IMR-90 (cell line): Measurements from ENCODE around the gene SPATA24. TPM values are rescaled to one million over a fixed set of nuclear protein-coding genes. Genes with fewer than 3 reads are reported as not detected.
A peak's percentile ranks its signal among the peaks of the same experiment; 100 is the strongest.

Source experiments
- ATAC-seq: fragments of 200-7000 bp; cut with Tn5 transposase; 2 replicates; pipeline ENCODE4 v1.9.1; 2020; ENCODE audit warnings: low read depth, mild to moderate bottlenecking, moderate library complexity
- BruUV-seq: library from RNA; stranded (reverse); fragments of 400-500 nt; replicated peaks from 2 replicates; lab custom pipeline; 2021; lab: Mats Ljungman, UMichigan
- CTCF ChIA-PET: fragments of 300-600 bp; formaldehyde crosslinking; extraction: SDS; loops from one replicate; lab custom pipeline; 2021; ENCODE audit warnings: antibody characterized with exemption; lab: Yijun Ruan, JAX
- POLR2A ChIA-PET: fragments of 300-600 bp; sonication (Branson Sonifier 250); formaldehyde crosslinking; loops from one replicate; lab custom pipeline; 2022; ENCODE audit warnings: antibody characterized with exemption; ENCODE audit not compliant: unreplicated experiment; lab: Charles Lee
- DNase-seq: peaks from one replicate; pipeline ENCODE4 v3.0.0; 2013
- H2AFZ ChIP-seq: replicated peaks from 2 replicates; pipeline ENCODE3; 2013; ENCODE audit warnings: low read length, mild to moderate bottlenecking; ENCODE audit not compliant: poor library complexity
- H2AK5ac ChIP-seq: 2 replicates; pipeline ENCODE4 v1.6.1; 2013; ENCODE audit warnings: low read depth, low read length, inconsistent platforms
- H2AK9ac ChIP-seq: replicated peaks from 2 replicates; pipeline ENCODE3; 2013; ENCODE audit warnings: mild to moderate bottlenecking, low read depth, low read length, moderate library complexity; ENCODE audit not compliant: poor library complexity
- H2BK120ac ChIP-seq: 2 replicates; pipeline ENCODE4 v1.6.1; 2013; ENCODE audit warnings: low read depth, low read length, inconsistent platforms
- H2BK15ac ChIP-seq: 3 replicates; pipeline ENCODE4 v1.6.1; 2013; ENCODE audit warnings: low read depth, low read length, inconsistent platforms
- H2BK20ac ChIP-seq: 2 replicates; pipeline ENCODE4 v1.6.1; 2013; ENCODE audit warnings: low read depth, mild to moderate bottlenecking, inconsistent platforms, low read length, moderate library complexity
- H2BK5ac ChIP-seq: 2 replicates; pipeline ENCODE4 v1.6.1; 2013; ENCODE audit warnings: mild to moderate bottlenecking, low read depth, low read length, inconsistent platforms; ENCODE audit not compliant: poor library complexity, severe bottlenecking
- H3K14ac ChIP-seq: replicated peaks from 2 replicates; pipeline ENCODE4 v1.6.1; 2013; ENCODE audit warnings: low read depth, low read length, inconsistent platforms
- H3K18ac ChIP-seq: 2 replicates; pipeline ENCODE4 v1.6.1; 2013; ENCODE audit warnings: low read depth, low read length, control low read depth
- H3K23ac ChIP-seq: 2 replicates; pipeline ENCODE4 v1.6.1; 2013; ENCODE audit warnings: low read depth, low read length, inconsistent platforms
- H3K27ac ChIP-seq: 2 replicates; pipeline ENCODE4 v1.5.1; 2013; ENCODE audit warnings: mild to moderate bottlenecking, control low read depth, low read length; ENCODE audit not compliant: insufficient read depth
- H3K27me3 ChIP-seq: 2 replicates; pipeline ENCODE4 v1.6.1; 2013; ENCODE audit warnings: low read length; ENCODE audit not compliant: control insufficient read depth, insufficient read depth
- H3K36me3 ChIP-seq: 2 replicates; pipeline ENCODE4 v1.6.1; 2013; ENCODE audit warnings: low read length, mixed read lengths; ENCODE audit not compliant: control insufficient read depth, insufficient read depth
- H3K4ac ChIP-seq: 2 replicates; pipeline ENCODE4 v1.6.1; 2013; ENCODE audit warnings: low read depth, low read length, inconsistent platforms
- H3K4me1 ChIP-seq: 2 replicates; pipeline ENCODE4 v1.6.1; 2013; ENCODE audit warnings: low read length, mixed read lengths; ENCODE audit not compliant: control insufficient read depth, insufficient read depth
- H3K4me2 ChIP-seq: 2 replicates; pipeline ENCODE4 v1.6.1; 2013; ENCODE audit warnings: low read depth, mild to moderate bottlenecking, control low read depth, low read length, moderate library complexity
- H3K4me3 ChIP-seq: 2 replicates; pipeline ENCODE4 v1.5.1; 2013; ENCODE audit warnings: low read depth, mild to moderate bottlenecking, control low read depth, low read length, moderate library complexity; ENCODE audit not compliant: insufficient read depth
- H3K56ac ChIP-seq: 2 replicates; pipeline ENCODE4 v1.6.1; 2013; ENCODE audit warnings: low read length, inconsistent platforms; ENCODE audit not compliant: insufficient read depth; ENCODE audit errors: extremely low read depth
- H3K79me1 ChIP-seq, 2 experiments: 2 replicates each; pipeline ENCODE4 v1.6.1; 2013; ENCODE audit warnings: low read length in 2 of 2, inconsistent platforms in 1 of 2, low read depth in 1 of 2
- H3K9ac ChIP-seq: 2 replicates; pipeline ENCODE4 v1.6.1; 2013; ENCODE audit warnings: low read depth, low read length, control low read depth
- H3K9me1 ChIP-seq: 2 replicates; pipeline ENCODE4 v1.6.1; 2013; ENCODE audit warnings: low read length, inconsistent platforms; ENCODE audit not compliant: insufficient read depth
- H3K9me3 ChIP-seq: 2 replicates; pipeline ENCODE4 v1.6.1; 2013; ENCODE audit warnings: low read length; ENCODE audit not compliant: control insufficient read depth, insufficient read depth
- H4K20me1 ChIP-seq: 2 replicates; pipeline ENCODE4 v1.6.1; 2013; ENCODE audit warnings: low read length, inconsistent platforms; ENCODE audit not compliant: insufficient read depth
- H4K5ac ChIP-seq: 2 replicates; pipeline ENCODE4 v1.6.1; 2013; ENCODE audit warnings: mild to moderate bottlenecking, low read depth, low read length, control low read depth
- H4K8ac ChIP-seq, 2 experiments: 2 replicates each; pipeline ENCODE4 v1.6.1; 2013; ENCODE audit warnings: low read depth in 2 of 2, low read length in 2 of 2, control low read depth in 1 of 2, inconsistent platforms in 1 of 2
- H4K91ac ChIP-seq: 2 replicates; pipeline ENCODE4 v1.6.1; 2013; ENCODE audit warnings: low read depth, low read length, inconsistent platforms; ENCODE audit not compliant: insufficient read depth
- BHLHE40 ChIP-seq: fragments of 150-350 bp; IDR thresholded peaks from 2 replicates; pipeline ENCODE4 v1.6.1; 2016; ENCODE audit warnings: mild to moderate bottlenecking, low read depth, low read length
- CEBPB ChIP-seq: IDR thresholded peaks from 2 replicates; pipeline ENCODE4 v1.6.1; 2012; ENCODE audit warnings: low read depth, low read length, improper control_type of control experiment
- CHD1 ChIP-seq: IDR thresholded peaks from 2 replicates; pipeline ENCODE4 v1.6.1; 2012; ENCODE audit warnings: low read depth, low read length, improper control_type of control experiment
- CTCF ChIP-seq: conservative IDR thresholded peaks from 2 replicates; pipeline ENCODE4 v1.5.1; 2012; ENCODE audit warnings: mild to moderate bottlenecking, low read depth, low read length, improper control_type of control experiment
- ELK1 ChIP-seq: fragments of 150-350 bp; IDR thresholded peaks from 2 replicates; pipeline ENCODE4 v1.6.1; 2016; ENCODE audit warnings: low read depth, mild to moderate bottlenecking, low read length, moderate library complexity, borderline replicate concordance
- FOS ChIP-seq: fragments of 150-350 bp; IDR thresholded peaks from 2 replicates; pipeline ENCODE4 v1.6.1; 2016; ENCODE audit warnings: low read depth, low read length
- MAFK ChIP-seq: IDR thresholded peaks from 2 replicates; pipeline ENCODE4 v1.6.1; 2012; ENCODE audit warnings: low read depth, low read length, improper control_type of control experiment
- MAZ ChIP-seq: IDR thresholded peaks from 2 replicates; pipeline ENCODE4 v1.6.1; 2012; ENCODE audit warnings: low read depth, mild to moderate bottlenecking, low read length, improper control_type of control experiment, moderate library complexity, borderline replicate concordance
- MXI1 ChIP-seq: IDR thresholded peaks from 2 replicates; pipeline ENCODE4 v1.6.1; 2012; ENCODE audit warnings: low read depth, mild to moderate bottlenecking, low read length, moderate library complexity, borderline replicate concordance
- POLR2A ChIP-seq: IDR thresholded peaks from 2 replicates; pipeline ENCODE4 v1.6.1; 2012; ENCODE audit warnings: mild to moderate bottlenecking, low read depth, low read length
- RAD21 ChIP-seq: IDR thresholded peaks from 2 replicates; pipeline ENCODE4 v1.6.1; 2012; ENCODE audit warnings: low read length, improper control_type of control experiment
- RCOR1 ChIP-seq: IDR thresholded peaks from 2 replicates; pipeline ENCODE4 v1.6.1; 2012; ENCODE audit warnings: mild to moderate bottlenecking, low read length, improper control_type of control experiment; ENCODE audit not compliant: insufficient replicate concordance
- RFX5 ChIP-seq: IDR thresholded peaks from 2 replicates; pipeline ENCODE4 v1.8.0; 2012; ENCODE audit warnings: low read depth, mild to moderate bottlenecking, low read length, moderate library complexity
- SMC3 ChIP-seq: fragments of 150-350 bp; IDR thresholded peaks from 2 replicates; pipeline ENCODE4 v1.6.1; 2016; ENCODE audit warnings: low read depth, mild to moderate bottlenecking, antibody characterized with exemption, low read length, moderate library complexity
- USF2 ChIP-seq: fragments of 150-350 bp; IDR thresholded peaks from 2 replicates; pipeline ENCODE4 v1.6.1; 2017; ENCODE audit warnings: mild to moderate bottlenecking, antibody characterized with exemption, low read length, low read depth
- WGBS, 2 experiments: methylation state at CpG; one replicate each; pipeline versions ENCODE4 v1.1.5 to v1.1.7; 2013; ENCODE audit warnings: missing lambda C conversion rate in 2 of 2; ENCODE audit not compliant: insufficient read length in 1 of 2; ENCODE audit errors: extremely low coverage in 2 of 2; 5-methylcytosine and 5-hydroxymethylcytosine counted together
- dilution Hi-C: fragments of 300-500 bp; cut with HindIII; formaldehyde crosslinking; loops from one replicate; pipeline ENCODE4 v1.14.3; 2018; ENCODE audit warnings: low sequenced_read_pairs; ENCODE audit not compliant: unreplicated experiment
- in situ Hi-C: fragments of 300-500 bp; cut with MboI; formaldehyde crosslinking; loops from 3 replicates; pipeline ENCODE4 v1.14.3; 2019; ENCODE audit warnings: low sequenced_read_pairs, inconsistent platforms, mixed read lengths
- intact Hi-C: fragments of 100-400 bp; cut with micrococcal nuclease; formaldehyde crosslinking; loops from 2 replicates; pipeline ENCODE4 v1.10.0; 2022
- polyA plus RNA-seq, 3 experiments: library from polyadenylated mRNA; depleted of rRNA; stranded (reverse); fragments of >200 nt; gene quantifications; 2 replicates each; pipeline ENCODE4 v1.2.3, GENCODE V29; 2012; ENCODE audit warnings: low replicate concordance in 1 of 3
- total RNA-seq: library from RNA; depleted of rRNA; stranded (reverse); fragments of >200 nt; gene quantifications from 2 replicates; pipeline ENCODE4 v1.2.3, GENCODE V29; 2012

Gene SPATA24
- total and polyA plus RNA-seq, 2 of the 4 experiments (the other 2 are of a cell fraction), result 4.1 to 4.3 TPM

- no peak overlapping the region for H3K4me2 ChIP-seq
- no peak for TF ChIP-seq SMC3
- TF ChIP-seq RAD21, result no peak
- no peak for TF ChIP-seq CHD1
- no peak for TF ChIP-seq RFX5
- TF ChIP-seq FOS, result no peak
- TF ChIP-seq MAZ, result no peak
- no peak for TF ChIP-seq CEBPB
- TF ChIP-seq MAFK, result no peak
- TF ChIP-seq CTCF, result no peak
- no peak for TF ChIP-seq POLR2A
- no peak for TF ChIP-seq MXI1
- no peak for TF ChIP-seq RCOR1
- no peak for TF ChIP-seq ELK1
- no peak for TF ChIP-seq USF2
- TF ChIP-seq BHLHE40, result no peak
Observed at GRCh38 chr5:139391570-139392323, 12.1 kb downstream of the SPATA24 start.

More at GRCh38 chr5:139391570-139392323, 12.1 kb downstream of the SPATA24 start:
- H3K9me3 ChIP-seq, result peaks cover 16% of the 10 kb centered on the region; the same call in 1 of the 2 replicates
- H2AK9ac ChIP-seq, result peak overlapping the region; percentile 66
- H3K18ac ChIP-seq, result no peak overlapping the region
- H2AFZ ChIP-seq, result peak overlapping the region; percentile 86
- in situ Hi-C loops, result no loop called here
- H2BK20ac ChIP-seq, result no peak overlapping the region
- no peaks in the 10 kb centered on the region for H3K36me3 ChIP-seq
- H4K5ac ChIP-seq, result no peak overlapping the region
- H3K56ac ChIP-seq, result no peak overlapping the region
- H4K91ac ChIP-seq, result no peak overlapping the region
- H2BK15ac ChIP-seq, result no peak overlapping the region
- intact Hi-C loops, result no loop called here
- WGBS, 2 experiments, result 46% methylated on average over 7 of the region's 33 CpGs; no CpG with 5 or more reads in 1 of the 2 experiments
- peaks cover 28% of the 10 kb centered on the region for H3K27me3 ChIP-seq
- no peaks in the 10 kb centered on the region for H3K9me1 ChIP-seq
- no peak overlapping the region for H3K4me3 ChIP-seq
- H3K4me1 ChIP-seq, result peaks cover 5% of the 10 kb centered on the region; the same call in 1 of the 2 replicates
- dilution Hi-C loops, result no loop called here
- peak overlapping the region in 1 of 2 experiments; percentile 47; a peak in 2 of 4 replicates for H4K8ac ChIP-seq
- CTCF ChIA-PET, result no interaction called here
- no peak overlapping the region for H2BK5ac ChIP-seq
- no peak overlapping the region for H3K23ac ChIP-seq
- BruUV-seq, result no TSS peak
- no peaks in the 10 kb centered on the region for H3K79me1 ChIP-seq
- no peak overlapping the region for H3K27ac ChIP-seq
- ATAC-seq, result no peak
- H3K4ac ChIP-seq, result no peak overlapping the region
- H2BK120ac ChIP-seq, result no peak overlapping the region
- DNase-seq, result peak; percentile 28
- no peak overlapping the region for H3K9ac ChIP-seq
- H2AK5ac ChIP-seq, result peak overlapping the region; percentile 87; the same call in 1 of the 2 replicates
- 0 out of 2 replicates have a peak overlapping the region, but pooled peaks have one; percentile 66 for H3K14ac ChIP-seq
- no peaks in the 10 kb centered on the region for H4K20me1 ChIP-seq
- POLR2A ChIA-PET, result interaction anchor here (0.7 kb wide), 1 partner anchor 86 kb away, joined by 3 read pairs; no protein-coding TSS in a partner anchor
